IPS-15b (cell line): ENCODE results near the gene CNOT3.

Experiments
- H3K27me3 ChIP-seq: one replicate; pipeline ENCODE4 v1.6.1; 2013; ENCODE audit warnings: low read length; ENCODE audit not compliant: control insufficient read depth, insufficient read depth
- H3K36me3 ChIP-seq: one replicate; pipeline ENCODE4 v1.6.1; 2013; ENCODE audit warnings: low read length; ENCODE audit not compliant: control insufficient read depth, insufficient read depth
- H3K4me1 ChIP-seq: one replicate; pipeline ENCODE4 v1.6.1; 2013; ENCODE audit warnings: mild to moderate bottlenecking, low read length; ENCODE audit not compliant: control insufficient read depth, insufficient read depth
- H3K4me3 ChIP-seq: one replicate; pipeline ENCODE4 v1.5.1; 2013; ENCODE audit warnings: low read depth, low read length
- H3K9ac ChIP-seq: one replicate; pipeline ENCODE4 v1.6.1; 2013; ENCODE audit warnings: low read depth, mild to moderate bottlenecking, low read length
- H3K9me3 ChIP-seq: one replicate; pipeline ENCODE4 v1.6.1; 2013; ENCODE audit warnings: mild to moderate bottlenecking, low read length; ENCODE audit not compliant: control insufficient read depth, insufficient read depth

The CNOT3 gene

GRCh38 chr19:54142166-54142780 is 4.7 kb downstream of the CNOT3 start:
- peaks cover 61% of the 10 kb centered on the region for H3K36me3 ChIP-seq
- peaks cover 7% of the 10 kb centered on the region for H3K4me1 ChIP-seq

DNA sequence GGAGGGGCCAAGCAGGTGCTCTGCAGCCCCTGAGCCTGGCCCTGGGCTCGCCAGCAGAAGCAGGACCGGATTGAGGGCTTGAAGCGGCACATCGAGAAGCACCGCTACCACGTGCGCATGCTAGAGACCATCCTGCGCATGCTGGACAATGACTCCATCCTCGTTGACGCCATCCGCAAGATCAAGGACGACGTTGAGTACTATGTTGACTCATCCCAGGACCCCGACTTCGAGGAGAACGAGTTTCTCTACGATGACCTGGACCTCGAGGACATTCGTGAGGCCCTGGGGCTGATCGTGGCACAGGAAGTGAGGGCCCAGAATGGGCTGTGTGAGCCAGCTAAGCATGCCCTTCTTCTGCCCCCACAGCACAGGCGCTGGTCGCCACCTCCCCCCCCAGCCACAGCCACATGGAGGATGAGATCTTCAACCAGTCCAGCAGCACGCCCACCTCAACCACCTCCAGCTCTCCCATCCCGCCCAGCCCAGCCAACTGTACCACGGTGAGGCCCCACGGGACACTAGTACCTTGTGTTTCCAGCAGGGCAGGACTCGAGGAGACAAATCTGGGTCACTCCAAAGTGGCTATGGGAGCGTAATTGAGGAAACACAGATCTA is 8.1 kb downstream of the CNOT3 start:
- H3K9ac ChIP-seq: no peak overlapping the region
- H3K4me3 ChIP-seq: no peak overlapping the region
- peaks cover 79% of the 10 kb centered on the region for H3K36me3 ChIP-seq
- H3K27me3 ChIP-seq: no peaks in the 10 kb centered on the region
- peaks cover 3% of the 10 kb centered on the region for H3K4me1 ChIP-seq
- H3K9me3 ChIP-seq: no peaks in the 10 kb centered on the region

More at GRCh38 chr19:54142166-54142780, 4.7 kb downstream of the CNOT3 start:
- H3K9me3 ChIP-seq: no peaks in the 10 kb centered on the region
- H3K4me3 ChIP-seq: no peak overlapping the region
- no peak overlapping the region for H3K9ac ChIP-seq
- no peaks in the 10 kb centered on the region for H3K27me3 ChIP-seq

GRCh38 chr19:54147676-54148075 is 10.1 kb downstream of the CNOT3 start:
- H3K9me3 ChIP-seq: no peaks in the 10 kb centered on the region
- H3K4me1 ChIP-seq: no peaks in the 10 kb centered on the region
- H3K36me3 ChIP-seq: peaks cover 89% of the 10 kb centered on the region
- no peaks in the 10 kb centered on the region for H3K27me3 ChIP-seq
- no peak overlapping the region for H3K4me3 ChIP-seq
- no peak overlapping the region for H3K9ac ChIP-seq

GRCh38 chr19:54148158-54148557 is 10.6 kb downstream of the CNOT3 start:
- H3K4me1 ChIP-seq: no peaks in the 10 kb centered on the region
- H3K9me3 ChIP-seq: no peaks in the 10 kb centered on the region
- H3K9ac ChIP-seq: no peak overlapping the region
- no peaks in the 10 kb centered on the region for H3K27me3 ChIP-seq
- peaks cover 89% of the 10 kb centered on the region for H3K36me3 ChIP-seq
- H3K4me3 ChIP-seq: no peak overlapping the region

GRCh38 chr19:54149021-54149812 is 11.7 kb downstream of the CNOT3 start:
- no peak overlapping the region for H3K4me3 ChIP-seq

GRCh38 chr19:54151362-54152035 is 13.9 kb downstream of the CNOT3 start:
- Histone ChIP-seq H3K9me3 (no peaks in the 10 kb centered on the region), H3K36me3 (peaks cover 86% of the 10 kb centered on the region)

More at GRCh38 chr19:54149021-54149812, 11.7 kb downstream of the CNOT3 start:
- Histone ChIP-seq H3K9me3 (no peaks in the 10 kb centered on the region), H3K27me3 (no peaks in the 10 kb centered on the region), H3K36me3 (peaks cover 88% of the 10 kb centered on the region), H3K9ac (no peak overlapping the region), H3K4me1 (no peaks in the 10 kb centered on the region)

GRCh38 chr19:54152267-54152666 is 14.7 kb downstream of the CNOT3 start:
- no peaks in the 10 kb centered on the region for H3K9me3 ChIP-seq

More at GRCh38 chr19:54151362-54152035, 13.9 kb downstream of the CNOT3 start:
- Histone ChIP-seq H3K4me3 (no peak overlapping the region), H3K9ac (no peak overlapping the region), H3K27me3 (no peaks in the 10 kb centered on the region), H3K4me1 (no peaks in the 10 kb centered on the region)

GRCh38 chr19:54152878-54153524 is 15.4 kb downstream of the CNOT3 start:
- no peaks in the 10 kb centered on the region for H3K9me3 ChIP-seq
- peaks cover 81% of the 10 kb centered on the region for H3K36me3 ChIP-seq
- H3K4me3 ChIP-seq: no peak overlapping the region
- no peaks in the 10 kb centered on the region for H3K4me1 ChIP-seq
- H3K9ac ChIP-seq: no peak overlapping the region
- H3K27me3 ChIP-seq: no peaks in the 10 kb centered on the region

More at GRCh38 chr19:54152267-54152666, 14.7 kb downstream of the CNOT3 start:
- no peak overlapping the region for H3K4me3 ChIP-seq
- H3K36me3 ChIP-seq: peaks cover 85% of the 10 kb centered on the region
- no peaks in the 10 kb centered on the region for H3K4me1 ChIP-seq
- H3K27me3 ChIP-seq: no peaks in the 10 kb centered on the region
- H3K9ac ChIP-seq: no peak overlapping the region

DNA sequence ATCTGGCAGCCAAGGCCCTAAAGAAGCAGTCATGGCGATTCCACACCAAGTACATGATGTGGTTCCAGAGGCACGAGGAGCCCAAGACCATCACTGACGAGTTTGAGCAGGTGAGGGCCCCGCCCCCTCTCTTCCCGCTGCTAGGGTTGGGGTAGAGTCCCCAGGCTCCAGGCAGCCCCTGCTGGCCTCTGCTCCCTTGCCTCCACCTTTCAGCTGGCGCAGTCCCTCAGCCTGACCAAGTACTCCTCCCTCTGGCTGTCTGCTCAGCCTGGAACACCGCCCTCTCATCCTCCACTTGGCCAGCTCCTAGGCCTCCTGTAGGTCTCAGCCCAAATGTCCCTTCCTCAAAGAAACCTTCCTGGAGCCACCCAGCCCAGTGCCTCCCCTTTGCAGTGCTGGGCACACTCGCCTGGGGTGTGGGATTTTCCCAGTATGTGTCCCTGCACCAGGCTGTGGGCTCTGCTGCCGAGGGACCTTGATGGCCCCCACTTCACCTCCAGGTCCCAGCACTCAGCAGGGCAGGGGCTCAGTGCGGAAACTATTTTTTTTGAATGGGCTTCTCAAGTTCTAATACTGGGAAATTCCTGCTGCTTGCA is 16.3 kb downstream of the CNOT3 start:
- H3K4me1 ChIP-seq: peaks cover 3% of the 10 kb centered on the region
- H3K9me3 ChIP-seq: no peaks in the 10 kb centered on the region
- H3K4me3 ChIP-seq: no peak overlapping the region
- no peaks in the 10 kb centered on the region for H3K27me3 ChIP-seq
- H3K36me3 ChIP-seq: peaks cover 77% of the 10 kb centered on the region
- H3K9ac ChIP-seq: no peak overlapping the region

DNA sequence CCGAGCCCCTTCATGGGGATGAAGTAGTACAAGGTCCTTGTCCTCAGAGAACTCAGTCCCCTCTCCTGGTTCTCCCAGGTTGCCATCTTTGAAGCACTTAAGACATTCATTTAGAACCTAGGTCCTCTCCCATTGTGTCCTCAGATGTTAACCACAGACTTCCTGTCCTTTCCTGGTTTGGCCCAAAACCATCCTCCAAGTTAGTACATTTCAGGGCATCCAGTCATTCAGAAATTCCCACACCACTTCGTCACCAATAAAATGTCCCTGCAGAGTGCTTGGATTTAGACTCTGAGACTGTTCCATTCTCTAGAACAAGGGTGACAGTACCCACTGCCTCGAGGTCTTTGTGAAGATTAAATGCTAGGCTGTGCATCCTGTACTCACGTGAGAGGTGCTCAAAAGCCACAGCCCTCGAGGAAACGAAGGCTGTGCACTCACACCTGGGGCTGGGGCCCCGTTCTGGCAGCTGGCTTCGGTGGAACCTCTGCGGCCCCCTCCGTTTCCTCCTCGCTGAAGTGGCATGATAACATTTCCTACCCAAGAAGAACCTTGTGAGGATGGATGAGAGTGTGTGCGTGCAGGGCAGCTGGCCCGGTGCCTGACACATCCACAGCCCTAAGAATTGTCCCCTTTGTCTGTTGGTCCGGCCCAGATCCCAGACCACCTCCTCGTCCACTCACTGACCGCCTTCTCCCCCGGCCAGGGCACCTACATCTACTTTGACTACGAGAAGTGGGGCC is 17.2 kb downstream of the CNOT3 start:
- peaks cover 3% of the 10 kb centered on the region for H3K4me1 ChIP-seq
- no peak overlapping the region for H3K4me3 ChIP-seq
- peaks cover 68% of the 10 kb centered on the region for H3K36me3 ChIP-seq
- H3K9ac ChIP-seq: no peak overlapping the region
- no peaks in the 10 kb centered on the region for H3K9me3 ChIP-seq
- H3K27me3 ChIP-seq: no peaks in the 10 kb centered on the region
